Right lobe of liver (tissue), 6 donors: ENCODE measurements around the gene HPSE2. TPM values are rescaled to one million over a fixed set of nuclear protein-coding genes. Genes with fewer than 3 reads are reported as not detected.
A peak's percentile ranks its signal among the peaks of the same experiment; 100 is the strongest.

Experiments used
- ATAC-seq, 4 donors: fragments of 200-7000 bp; cut with Tn5 transposase; one replicate each; pipeline ENCODE4 v1.9.1; 2020; ENCODE audit warnings: mild to moderate bottlenecking in 4 of 4, moderate library complexity in 4 of 4
- DNase-seq, 3 donors: peaks; one replicate each; pipeline ENCODE4 v3.0.0-alpha.2; 2020
- H3K27ac ChIP-seq, 3 donors: fragments of 200-600 bp; one replicate each; pipeline ENCODE4 v1.8.0; 2022
- H3K27me3 ChIP-seq, 2 donors: fragments of 200-600 bp; one replicate each; pipeline ENCODE4 v1.8.0; 2022
- H3K36me3 ChIP-seq, 4 donors: fragments of 200-600 bp; sonication (generic) in 1 of 4; one replicate each; pipeline versions ENCODE4 v1.5.1 to v1.8.0; 2017 to 2022; ENCODE audit warnings: control low read depth in 1 of 4
- H3K4me1 ChIP-seq, 4 donors: fragments of 200-600 bp; sonication (generic) in 1 of 4; one replicate each; pipeline versions ENCODE4 v1.5.1 to v1.8.0; 2017 to 2022; ENCODE audit warnings: control low read depth in 1 of 4
- H3K4me3 ChIP-seq, 3 donors: fragments of 200-600 bp; one replicate each; pipeline ENCODE4 v1.8.0; 2022
- H3K9me3 ChIP-seq, 4 donors: fragments of 200-600 bp; sonication (generic) in 1 of 4; one replicate each; pipeline versions ENCODE4 v1.5.1 to v1.8.0; 2017 to 2022; ENCODE audit warnings: control low read depth in 1 of 4
- CTCF ChIP-seq, 4 donors: fragments of 200-600 bp in 3 of 4; fragments of 450-650 bp in 1 of 4; IDR thresholded peaks; one replicate each; pipeline versions ENCODE4 v1.5.1 to v1.8.0; 2016 to 2022; ENCODE audit warnings: antibody characterized with exemption in 4 of 4, mild to moderate bottlenecking in 2 of 4
- POLR2A ChIP-seq: fragments of 450-650 bp; IDR thresholded peaks from one replicate; pipeline ENCODE4 v1.6.1; 2017; ENCODE audit warnings: antibody characterized with exemption, mild to moderate bottlenecking
- WGBS: methylation state at CpG from one replicate; pipeline ENCODE4 v1.1.6; 2018; ENCODE audit warnings: low coverage, low lambda C conversion rate; ENCODE audit not compliant: insufficient coverage; ENCODE audit errors: missing lambda C conversion rate; 5-methylcytosine and 5-hydroxymethylcytosine counted together
- intact Hi-C, 2 donors: fragments of 100-400 bp; cut with DNase I; formaldehyde crosslinking; loops; one replicate each; pipeline versions ENCODE4 v1.11.2 to v1.14.1; 2022
- total RNA-seq, 6 experiments: library from RNA; depleted of rRNA in 2 of 6; stranded (reverse); fragments of >200 nt in 2 of 6; fragmentation: NEBNext Ultra II Directional in 3 of 6; extraction: Animal tissue kit (Norgen Biotek cat#: 25700) in 3 of 6; gene quantifications; one replicate each; pipeline versions ENCODE4 v1.1.0 to v1.2.4, GENCODE V29; 2016 to 2023
- donor health status: DM: no; HTN: yes; CAD: no.
- donor health status: DM: no; HTN: no; CAD: no.
- donor health status: DM: no; HTN: no; CAD: no.
- donor health status: DM: no; HTN: yes; CAD: no.
- donor health status: DM: no; HTN: yes; CAD: no.

Gene HPSE2
- total RNA-seq, 6 experiments from 2014 or later: not detected

- 35% methylated on average over 8 of the region's 13 CpGs for WGBS
- no peaks in the 10 kb centered on the region for H3K9me3 ChIP-seq
- H3K27me3 ChIP-seq: no peaks in the 10 kb centered on the region
- no peaks in the 10 kb centered on the region for H3K36me3 ChIP-seq
- H3K27ac ChIP-seq: no peak overlapping the region
- ATAC-seq (peak; percentile 56 to 67 (median 60)), DNase-seq (no peak)
- intact Hi-C loops: no loop called here
- H3K4me3 ChIP-seq: no peak overlapping the region
- H3K4me1 ChIP-seq: no peaks in the 10 kb centered on the region
- TF ChIP-seq CTCF (IDR thresholded peaks at IDR 0.05): peak; percentile 34 to 55 (median 48)
- TF ChIP-seq POLR2A: no peak
These were observed 571.2 kb downstream of the HPSE2 start for GRCh38 chr10:98664329-98665042.

- H3K27me3 ChIP-seq: no peaks in the 10 kb centered on the region
- no peak overlapping the region for H3K27ac ChIP-seq
- H3K4me1 ChIP-seq: no peaks in the 10 kb centered on the region
- intact Hi-C loops: no loop called here
- ATAC-seq (no peak), DNase-seq (no peak)
- H3K9me3 ChIP-seq: no peaks in the 10 kb centered on the region
- TF ChIP-seq POLR2A: no peak
- TF ChIP-seq CTCF (IDR thresholded peaks at IDR 0.05): no peak
- no peak overlapping the region for H3K4me3 ChIP-seq
- no peaks in the 10 kb centered on the region for H3K36me3 ChIP-seq
These were observed 575.7 kb downstream of the HPSE2 start for GRCh38 chr10:98659951-98660350.

GRCh38 chr10:98655492-98655891 lies 580.2 kb downstream of the HPSE2 start:
- DNase-seq (no peak), ATAC-seq (no peak)
- no peak overlapping the region for H3K27ac ChIP-seq
- no peaks in the 10 kb centered on the region for H3K27me3 ChIP-seq
- H3K36me3 ChIP-seq: no peaks in the 10 kb centered on the region
- H3K4me3 ChIP-seq: no peak overlapping the region
- H3K4me1 ChIP-seq: no peaks in the 10 kb centered on the region
- intact Hi-C loops: no loop called here
- no peak for TF ChIP-seq POLR2A
- no peak for TF ChIP-seq CTCF (IDR thresholded peaks at IDR 0.05)
- H3K9me3 ChIP-seq: no peaks in the 10 kb centered on the region

- no peak for ATAC-seq
- H3K4me1 ChIP-seq: no peaks in the 10 kb centered on the region
- H3K9me3 ChIP-seq: no peaks in the 10 kb centered on the region
- H3K27me3 ChIP-seq: no peaks in the 10 kb centered on the region
- H3K36me3 ChIP-seq: no peaks in the 10 kb centered on the region
- WGBS: 45% methylated on average over 2 of the region's 2 CpGs
- intact Hi-C loops: no loop called here
- DNase-seq: no peak
- TF ChIP-seq POLR2A (no peak), CTCF (IDR thresholded peaks at IDR 0.05) (no peak)
- no peak overlapping the region for H3K27ac ChIP-seq
- no peak overlapping the region for H3K4me3 ChIP-seq
These were observed 586.5 kb downstream of the HPSE2 start for GRCh38 chr10:98649170-98649569.
